HG02798 (cell line): ENCODE measurements around the gene HPCAL1.
A peak's percentile ranks its signal among the peaks of the same experiment; 100 is the strongest.

ENCODE experiments used
- ATAC-seq: cut with Tn5 transposase; IDR thresholded peaks from one replicate; pipeline ENCODE4 v1.9.1; 2021; ENCODE audit warnings: mild to moderate bottlenecking; ENCODE audit not compliant: unreplicated experiment, poor library complexity

HPCAL1 gene

GRCh38 chr2:10300328-10300920, 2.3 kb upstream of the HPCAL1 start:
- no peak for ATAC-seq

DNA sequence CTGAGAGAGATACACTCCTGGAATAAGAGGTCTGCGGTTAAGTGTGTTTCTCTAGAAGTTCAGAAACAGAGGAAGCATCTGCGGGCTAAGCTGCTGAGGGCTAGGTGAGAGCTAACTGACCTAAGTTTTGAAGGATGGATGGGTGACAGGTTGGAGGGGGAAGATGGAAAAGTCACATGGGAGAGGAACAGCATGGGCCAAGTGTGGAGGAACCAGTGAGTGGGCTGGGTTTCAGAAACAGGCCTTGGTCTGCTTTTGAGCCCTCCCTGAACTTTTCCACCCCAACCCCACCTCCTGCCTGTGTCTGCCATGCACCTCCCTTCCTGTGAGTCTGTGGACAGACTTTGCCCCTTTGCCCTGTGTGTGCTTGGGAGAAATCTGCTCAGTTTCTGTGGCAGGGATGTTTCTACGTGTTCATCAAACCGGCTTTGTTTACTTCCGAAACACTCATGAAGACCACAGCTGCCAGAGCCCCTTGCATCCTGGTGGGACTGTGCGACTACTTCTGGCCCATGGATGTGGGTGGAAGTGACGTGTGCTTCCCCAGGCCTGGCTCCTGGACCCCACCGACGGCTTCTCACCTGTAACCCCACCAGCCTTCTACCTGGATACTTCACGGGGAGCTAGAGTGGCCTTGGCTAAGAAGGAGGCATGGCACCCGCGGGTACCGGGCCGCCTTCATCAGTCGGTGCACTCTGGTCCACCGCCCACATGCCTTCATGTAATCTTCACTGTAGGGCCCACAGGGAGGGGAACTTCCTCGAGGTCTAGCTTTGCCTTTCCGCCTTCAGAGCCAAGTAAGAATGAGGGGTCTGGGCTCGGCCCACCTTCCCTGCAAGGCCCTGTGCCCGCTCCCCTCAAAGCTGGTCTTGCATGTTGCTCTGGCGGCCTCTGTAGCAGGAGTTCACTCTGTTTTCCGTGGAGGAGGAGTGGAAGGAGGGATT, 1.4 kb upstream of the HPCAL1 start:
- no peak for ATAC-seq

- no peak for ATAC-seq
These were observed 694 bp upstream of the HPCAL1 start for GRCh38 chr2:10301941-10302478.

- ATAC-seq: peak; percentile 14
These were observed 533 bp downstream of the HPCAL1 start for GRCh38 chr2:10303181-10303693.

GRCh38 chr2:10303694-10304378, 1.1 kb downstream of the HPCAL1 start:
- ATAC-seq: peak; percentile 26

- no peak for ATAC-seq
These were observed 2.0 kb downstream of the HPCAL1 start for GRCh38 chr2:10304458-10305253.

- ATAC-seq: no peak
These were observed 2.5 kb downstream of the HPCAL1 start for GRCh38 chr2:10305254-10305635.

- ATAC-seq: no peak
These were observed 3.0 kb downstream of the HPCAL1 start for GRCh38 chr2:10305715-10306114.

- ATAC-seq: no peak
These were observed 4.3 kb downstream of the HPCAL1 start for GRCh38 chr2:10306901-10307463.

DNA sequence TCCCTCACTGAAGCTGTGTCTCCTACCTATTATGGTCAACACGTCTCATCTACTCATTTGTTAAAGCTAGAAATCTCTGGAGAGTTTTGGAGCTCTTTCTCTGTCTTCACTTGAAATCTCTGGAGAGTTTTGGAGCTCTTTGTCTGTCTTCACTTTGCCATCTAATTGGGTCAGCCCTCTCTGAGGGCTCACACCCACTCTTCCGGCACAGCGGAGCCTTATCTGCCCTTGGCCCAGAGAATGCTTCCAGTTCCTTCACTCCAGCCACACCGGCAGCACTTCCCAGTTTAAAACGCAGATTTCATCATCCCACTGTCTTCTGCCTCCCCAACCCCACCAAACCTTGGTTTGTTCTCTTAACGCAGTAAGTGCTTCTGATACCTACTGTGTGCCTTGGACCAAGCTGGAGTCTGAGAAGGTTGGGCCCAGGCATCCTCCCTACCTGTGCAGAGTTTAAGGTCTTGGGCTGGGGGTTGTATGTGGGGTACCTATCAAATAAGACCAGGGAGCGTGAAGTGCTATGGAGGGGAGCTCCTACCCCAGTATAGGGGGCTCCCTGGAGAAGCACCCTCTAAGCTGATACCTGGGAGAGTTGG, 5.0 kb downstream of the HPCAL1 start:
- ATAC-seq: no peak

- no peak for ATAC-seq
These were observed 6.2 kb downstream of the HPCAL1 start for GRCh38 chr2:10308866-10309265.

DNA sequence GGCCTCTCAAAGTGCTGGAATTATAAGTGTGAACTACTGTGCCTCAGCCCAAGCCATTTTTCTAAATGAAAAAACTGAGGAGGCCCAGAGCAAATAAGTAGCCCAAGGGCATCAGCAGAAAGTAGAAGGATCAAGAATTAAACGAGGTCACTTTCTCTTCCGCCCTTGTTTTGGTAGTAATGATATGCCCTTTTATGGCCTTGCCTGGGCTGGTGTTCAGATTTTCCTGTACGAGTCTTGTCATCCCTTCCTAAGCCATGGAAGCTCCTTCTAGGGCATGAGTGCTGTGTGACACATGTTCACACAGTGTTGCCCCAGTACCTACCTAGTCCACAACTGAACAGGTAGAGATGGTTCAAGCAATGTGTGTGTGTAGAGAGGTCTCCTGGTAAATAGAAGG, 6.6 kb downstream of the HPCAL1 start:
- no peak for ATAC-seq

- ATAC-seq: no peak
These were observed 7.7 kb downstream of the HPCAL1 start for GRCh38 chr2:10310309-10310888.

DNA sequence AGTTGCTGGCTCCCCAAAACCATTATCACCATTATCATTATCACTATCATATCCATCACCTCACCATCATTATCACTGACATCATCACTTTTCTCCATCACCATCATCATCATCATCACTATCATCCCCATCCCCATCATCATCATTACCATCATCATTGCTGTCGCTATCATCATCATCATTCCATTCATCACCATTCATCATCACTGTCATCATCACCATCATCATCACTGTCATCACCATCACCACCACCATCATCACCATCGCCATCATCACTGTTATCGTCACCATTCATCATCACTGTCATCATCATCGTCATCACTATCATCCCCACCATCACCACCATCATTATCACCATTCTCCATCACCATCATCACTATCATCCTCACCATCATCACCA, 9.0 kb downstream of the HPCAL1 start:
- no peak for ATAC-seq

GRCh38 chr2:10312437-10312957, 9.8 kb downstream of the HPCAL1 start:
- ATAC-seq: no peak

DNA sequence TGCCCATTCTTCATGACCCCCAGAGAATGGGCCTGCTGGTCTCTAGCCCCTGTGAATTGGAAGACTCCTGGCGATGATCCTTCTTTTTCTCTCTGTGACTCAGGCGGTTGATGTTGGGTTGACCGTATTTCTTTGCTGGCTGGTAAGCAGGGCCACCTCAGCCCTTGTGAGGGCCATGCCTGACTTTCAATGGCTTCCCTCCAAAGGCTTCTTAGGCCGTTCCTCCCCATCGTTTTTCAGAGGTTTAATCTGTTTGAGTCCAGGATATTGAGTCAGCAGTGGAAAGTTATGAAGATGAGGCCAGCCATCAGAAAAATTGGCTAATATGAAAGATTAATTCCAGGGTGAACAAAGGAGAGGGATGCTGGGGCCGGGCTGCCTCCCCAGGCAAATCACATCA, 13.6 kb downstream of the HPCAL1 start:
- no peak for ATAC-seq

- ATAC-seq: no peak
These were observed 14.2 kb downstream of the HPCAL1 start for GRCh38 chr2:10316860-10317259.

GRCh38 chr2:10317646-10318045, 14.9 kb downstream of the HPCAL1 start:
- no peak for ATAC-seq

DNA sequence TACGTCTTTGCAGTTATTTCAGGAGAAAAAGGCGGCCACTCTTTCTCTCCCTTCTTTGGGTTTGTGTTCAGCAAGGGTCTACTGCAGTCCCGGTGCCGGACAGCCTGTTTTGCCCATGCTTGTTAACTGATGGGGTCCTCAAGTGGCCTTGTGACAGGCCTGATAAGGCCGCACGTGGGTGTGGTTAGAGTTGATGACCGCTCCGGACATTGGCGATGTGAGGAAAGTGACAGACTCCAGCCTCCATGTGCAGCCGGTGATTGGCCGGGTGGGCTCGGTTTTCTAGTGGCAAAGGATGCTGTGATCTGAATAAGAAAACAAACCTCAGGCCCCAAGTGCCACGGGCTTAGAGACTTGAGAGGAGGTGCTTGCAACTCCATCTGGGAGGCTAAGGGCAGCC, 15.6 kb downstream of the HPCAL1 start:
- ATAC-seq: no peak
